HepG2 (cell line): ENCODE measurements around the gene H2AZ1. TPM values are rescaled to one million over a fixed set of nuclear protein-coding genes. Genes with fewer than 3 reads are reported as not detected.

Experiments
- ISL2 ChIP-seq: sonication (generic); formaldehyde crosslinking; IDR thresholded peaks from 2 replicates; pipeline ENCODE4 v1.5.0; 2020; ENCODE audit warnings: missing genetic modification reagents
- KDM2A ChIP-seq: sonication (generic); formaldehyde crosslinking; IDR thresholded peaks from 2 replicates; pipeline ENCODE4 v1.4.0; 2020; ENCODE audit warnings: low read depth, missing genetic modification reagents, borderline replicate concordance
- MED1 ChIP-seq: sonication (generic); formaldehyde crosslinking; IDR thresholded peaks from 2 replicates; pipeline ENCODE4 v1.4.0; 2020; ENCODE audit warnings: missing genetic modification reagents
- NFE2L1 ChIP-seq: sonication (generic); formaldehyde crosslinking; IDR thresholded peaks from 2 replicates; pipeline ENCODE4 v1.4.0; 2020; ENCODE audit warnings: missing genetic modification reagents, mild to moderate bottlenecking, borderline replicate concordance
- NFIB ChIP-seq: sonication (generic); formaldehyde crosslinking; IDR thresholded peaks from 2 replicates; pipeline ENCODE4 v1.9.0; 2021; ENCODE audit warnings: missing genetic modification reagents, mild to moderate bottlenecking, borderline replicate concordance
- SATB2 ChIP-seq: sonication (generic); formaldehyde crosslinking; IDR thresholded peaks from 2 replicates; pipeline ENCODE4 v1.5.0; 2020; ENCODE audit warnings: missing genetic modification reagents
- ZBTB38 ChIP-seq: sonication (generic); formaldehyde crosslinking; IDR thresholded peaks from 2 replicates; pipeline ENCODE4 v1.5.1; 2020; ENCODE audit warnings: mild to moderate bottlenecking, missing genetic modification reagents
- ZNF224 ChIP-seq: sonication (generic); formaldehyde crosslinking; IDR thresholded peaks from 2 replicates; pipeline ENCODE4 v1.5.0; 2020; ENCODE audit warnings: mild to moderate bottlenecking, missing genetic modification reagents
- ZNF546 ChIP-seq: sonication (generic); formaldehyde crosslinking; conservative IDR thresholded peaks from 2 replicates; pipeline ENCODE4 v1.8.1; 2023; ENCODE audit warnings: mild to moderate bottlenecking, missing genetic modification reagents
- ZNF597 ChIP-seq: sonication (generic); formaldehyde crosslinking; IDR thresholded peaks from 2 replicates; pipeline ENCODE4 v1.5.0; 2020; ENCODE audit warnings: missing genetic modification reagents
- ZNF800 ChIP-seq: sonication (generic); formaldehyde crosslinking; IDR thresholded peaks from 2 replicates; pipeline ENCODE4 v1.4.0; 2020; ENCODE audit warnings: missing genetic modification reagents
- ZSCAN5A ChIP-seq: sonication (generic); formaldehyde crosslinking; IDR thresholded peaks from 2 replicates; pipeline ENCODE4 v1.8.0; 2022; ENCODE audit warnings: mild to moderate bottlenecking, missing genetic modification reagents, borderline replicate concordance
- polyA plus RNA-seq, 8 experiments: library from polyadenylated mRNA; depleted of rRNA in 3 of 8; stranded (reverse) in 7 of 8; unstranded in 1 of 8; fragments of >200 nt; fragmentation: Illumina TruSeq in 4 of 8; extraction: Trizol in 4 of 8; gene quantifications; 2 replicates each; pipeline versions ENCODE4 v1.2.1 to v1.2.3, GENCODE V29; 2011 to 2016; ENCODE audit warnings: low read depth in 4 of 8, missing spikeins in 1 of 8, mixed read lengths in 1 of 8; ENCODE audit not compliant: insufficient read depth in 1 of 8
- total RNA-seq, 5 experiments: library from RNA; depleted of rRNA; stranded (reverse); fragments of >200 nt; fragmentation: Illumina TruSeq; extraction: Trizol; gene quantifications; 2 replicates each; pipeline ENCODE4 v1.2.3, GENCODE V29; 2016; ENCODE audit warnings: low read depth in 1 of 5
- TF ChIP-seq, protein P1 (sequence below): sonication (generic); formaldehyde crosslinking; IDR thresholded peaks from 2 replicates; pipeline ENCODE4 v1.4.0; 2020; ENCODE audit warnings: missing genetic modification reagents, borderline replicate concordance
- TF ChIP-seq, protein P2 (sequence below): sonication (generic); formaldehyde crosslinking; IDR thresholded peaks from 2 replicates; pipeline ENCODE4 v1.4.0; 2020; ENCODE audit warnings: missing genetic modification reagents, mild to moderate bottlenecking, borderline replicate concordance
- TF ChIP-seq, protein P3 (sequence below), 2 experiments: sonication (generic) in 1 of 2; formaldehyde crosslinking in 1 of 2; IDR thresholded peaks; 2 replicates each; pipeline versions ENCODE4 v1.4.0 to v1.6.1; 2018 to 2020; ENCODE audit warnings: missing genetic modification reagents in 2 of 2, borderline replicate concordance in 1 of 2, low read depth in 1 of 2, mild to moderate bottlenecking in 1 of 2, missing biosample characterization in 1 of 2

The H2AZ1 gene
- total and polyA plus RNA-seq, 2 of the 13 experiments (the other 11 are each of a cell fraction or from before 2014, with no cell fraction given): 301 to 574 TPM

DNA sequence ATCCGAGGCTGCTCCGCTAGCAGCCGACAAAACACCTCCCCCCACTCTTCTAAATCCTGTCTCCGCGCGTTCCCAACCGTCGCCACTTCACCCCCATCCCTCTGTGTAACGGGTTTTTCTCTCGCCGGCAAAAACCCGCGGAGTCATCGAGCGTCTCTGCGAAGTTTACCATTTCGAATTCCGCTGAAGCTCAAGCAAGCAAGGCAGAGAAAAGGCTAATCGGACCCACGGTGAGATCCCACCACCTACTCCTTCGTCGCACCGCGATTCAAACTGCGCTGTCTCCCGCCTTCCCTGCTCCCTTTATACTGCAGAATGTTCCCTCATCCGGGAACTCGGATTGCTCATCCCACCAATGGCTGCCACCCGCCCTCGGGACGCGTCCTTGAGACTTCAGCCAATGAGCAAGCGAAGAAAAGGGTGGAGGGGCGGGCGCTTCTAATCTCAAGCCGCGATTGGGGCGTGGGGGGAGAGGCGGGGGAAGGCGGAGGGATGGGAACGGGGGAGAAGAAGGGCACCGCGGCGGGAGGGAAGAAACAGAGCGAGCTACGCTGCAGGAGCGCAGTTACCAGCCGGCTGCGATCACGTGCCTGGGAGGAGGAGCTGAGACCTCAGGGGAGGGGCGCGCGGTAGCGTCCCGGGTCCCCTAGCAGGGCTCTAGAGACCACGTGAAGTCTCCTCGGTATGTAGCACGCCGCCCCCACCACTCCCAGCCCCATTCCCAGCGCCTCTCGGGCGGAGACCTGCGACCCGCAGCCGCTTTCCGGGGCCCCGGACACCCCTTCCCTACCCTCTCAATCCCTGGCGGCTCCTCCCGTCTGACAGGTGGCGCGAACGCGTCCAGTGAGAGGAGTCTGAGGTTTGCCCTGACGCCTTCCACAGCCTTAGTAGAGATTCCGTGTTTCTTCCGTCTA is at the start of gene H2AZ1 (continued):
- no peak for TF ChIP-seq ZNF800
- TF ChIP-seq SATB2 (CRISPR knock-in tag): 0 out of 2 replicates have a peak, but pooled peaks have one; percentile 25
- TF ChIP-seq, protein P1, sequence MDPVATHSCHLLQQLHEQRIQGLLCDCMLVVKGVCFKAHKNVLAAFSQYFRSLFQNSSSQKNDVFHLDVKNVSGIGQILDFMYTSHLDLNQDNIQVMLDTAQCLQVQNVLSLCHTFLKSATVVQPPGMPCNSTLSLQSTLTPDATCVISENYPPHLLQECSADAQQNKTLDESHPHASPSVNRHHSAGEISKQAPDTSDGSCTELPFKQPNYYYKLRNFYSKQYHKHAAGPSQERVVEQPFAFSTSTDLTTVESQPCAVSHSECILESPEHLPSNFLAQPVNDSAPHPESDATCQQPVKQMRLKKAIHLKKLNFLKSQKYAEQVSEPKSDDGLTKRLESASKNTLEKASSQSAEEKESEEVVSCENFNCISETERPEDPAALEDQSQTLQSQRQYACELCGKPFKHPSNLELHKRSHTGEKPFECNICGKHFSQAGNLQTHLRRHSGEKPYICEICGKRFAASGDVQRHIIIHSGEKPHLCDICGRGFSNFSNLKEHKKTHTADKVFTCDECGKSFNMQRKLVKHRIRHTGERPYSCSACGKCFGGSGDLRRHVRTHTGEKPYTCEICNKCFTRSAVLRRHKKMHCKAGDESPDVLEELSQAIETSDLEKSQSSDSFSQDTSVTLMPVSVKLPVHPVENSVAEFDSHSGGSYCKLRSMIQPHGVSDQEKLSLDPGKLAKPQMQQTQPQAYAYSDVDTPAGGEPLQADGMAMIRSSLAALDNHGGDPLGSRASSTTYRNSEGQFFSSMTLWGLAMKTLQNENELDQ: no peak; the same call in 1 of the 2 replicates
- peak; percentile 17 for TF ChIP-seq ISL2 (CRISPR knock-in tag)
- TF ChIP-seq ZNF224 (CRISPR knock-in tag): 0 out of 2 replicates have a peak, but pooled peaks have one; percentile 81
- TF ChIP-seq ZNF597 (CRISPR knock-in tag): no peak
- no peak for TF ChIP-seq NFE2L1
- TF ChIP-seq, protein P2, sequence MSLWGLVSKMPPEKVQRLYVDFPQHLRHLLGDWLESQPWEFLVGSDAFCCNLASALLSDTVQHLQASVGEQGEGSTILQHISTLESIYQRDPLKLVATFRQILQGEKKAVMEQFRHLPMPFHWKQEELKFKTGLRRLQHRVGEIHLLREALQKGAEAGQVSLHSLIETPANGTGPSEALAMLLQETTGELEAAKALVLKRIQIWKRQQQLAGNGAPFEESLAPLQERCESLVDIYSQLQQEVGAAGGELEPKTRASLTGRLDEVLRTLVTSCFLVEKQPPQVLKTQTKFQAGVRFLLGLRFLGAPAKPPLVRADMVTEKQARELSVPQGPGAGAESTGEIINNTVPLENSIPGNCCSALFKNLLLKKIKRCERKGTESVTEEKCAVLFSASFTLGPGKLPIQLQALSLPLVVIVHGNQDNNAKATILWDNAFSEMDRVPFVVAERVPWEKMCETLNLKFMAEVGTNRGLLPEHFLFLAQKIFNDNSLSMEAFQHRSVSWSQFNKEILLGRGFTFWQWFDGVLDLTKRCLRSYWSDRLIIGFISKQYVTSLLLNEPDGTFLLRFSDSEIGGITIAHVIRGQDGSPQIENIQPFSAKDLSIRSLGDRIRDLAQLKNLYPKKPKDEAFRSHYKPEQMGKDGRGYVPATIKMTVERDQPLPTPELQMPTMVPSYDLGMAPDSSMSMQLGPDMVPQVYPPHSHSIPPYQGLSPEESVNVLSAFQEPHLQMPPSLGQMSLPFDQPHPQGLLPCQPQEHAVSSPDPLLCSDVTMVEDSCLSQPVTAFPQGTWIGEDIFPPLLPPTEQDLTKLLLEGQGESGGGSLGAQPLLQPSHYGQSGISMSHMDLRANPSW (CRISPR knock-in tag): no peak
- TF ChIP-seq MED1 (CRISPR knock-in tag): peak; percentile 51
- TF ChIP-seq ZNF546 (CRISPR knock-in tag): 0 out of 2 replicates have a peak, but pooled peaks have one; percentile 45
- TF ChIP-seq, protein P3, sequence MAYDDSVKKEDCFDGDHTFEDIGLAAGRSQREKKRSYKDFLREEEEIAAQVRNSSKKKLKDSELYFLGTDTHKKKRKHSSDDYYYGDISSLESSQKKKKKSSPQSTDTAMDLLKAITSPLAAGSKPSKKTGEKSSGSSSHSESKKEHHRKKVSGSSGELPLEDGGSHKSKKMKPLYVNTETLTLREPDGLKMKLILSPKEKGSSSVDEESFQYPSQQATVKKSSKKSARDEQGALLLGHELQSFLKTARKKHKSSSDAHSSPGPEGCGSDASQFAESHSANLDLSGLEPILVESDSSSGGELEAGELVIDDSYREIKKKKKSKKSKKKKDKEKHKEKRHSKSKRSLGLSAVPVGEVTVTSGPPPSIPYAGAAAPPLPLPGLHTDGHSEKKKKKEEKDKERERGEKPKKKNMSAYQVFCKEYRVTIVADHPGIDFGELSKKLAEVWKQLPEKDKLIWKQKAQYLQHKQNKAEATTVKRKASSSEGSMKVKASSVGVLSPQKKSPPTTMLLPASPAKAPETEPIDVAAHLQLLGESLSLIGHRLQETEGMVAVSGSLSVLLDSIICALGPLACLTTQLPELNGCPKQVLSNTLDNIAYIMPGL (CRISPR knock-in tag; IDR thresholded peaks at IDR 0.05; ENCODE audit: borderline replicate concordance in 1 of 2, low read depth in 1 of 2): peak; percentile 29 to 51; a peak in 3 of 4 replicates
- TF ChIP-seq NFIB (CRISPR knock-in tag): no peak
- TF ChIP-seq ZSCAN5A: peak; percentile 23; the same call in 1 of the 2 replicates
- TF ChIP-seq ZBTB38 (CRISPR knock-in tag): no peak
- peak; percentile 54; the same call in 1 of the 2 replicates for TF ChIP-seq KDM2A (CRISPR knock-in tag)
